Measurements from ENCODE around the gene DCUN1D4. TPM values are rescaled to one million over a fixed set of nuclear protein-coding genes. Genes with fewer than 3 reads are reported as not detected.
A peak's percentile ranks its signal among the peaks of the same experiment; 100 is the strongest.

DCUN1D4 gene
- total RNA-seq (10 to 100 TPM; 69.6 to 87.8 TPM), polyA plus RNA-seq (10 to 100 TPM; 19.7 to 25.1 TPM)
- long read RNA-seq, donor 1, full-length matches to known transcripts, result 13 of 26 reads
- long read RNA-seq, donor 1, partial matches to known transcripts, result 0 of 26 reads
- long read RNA-seq, donor 1, other reads (novel, unspliced or antisense), result 13 of 26 reads
- long read RNA-seq, donor 2, full-length matches to known transcripts, result 18 of 28 reads
- long read RNA-seq, donor 2, partial matches to known transcripts, result 0 of 28 reads
- long read RNA-seq, donor 2, other reads (novel, unspliced or antisense), result 10 of 28 reads

DNA sequence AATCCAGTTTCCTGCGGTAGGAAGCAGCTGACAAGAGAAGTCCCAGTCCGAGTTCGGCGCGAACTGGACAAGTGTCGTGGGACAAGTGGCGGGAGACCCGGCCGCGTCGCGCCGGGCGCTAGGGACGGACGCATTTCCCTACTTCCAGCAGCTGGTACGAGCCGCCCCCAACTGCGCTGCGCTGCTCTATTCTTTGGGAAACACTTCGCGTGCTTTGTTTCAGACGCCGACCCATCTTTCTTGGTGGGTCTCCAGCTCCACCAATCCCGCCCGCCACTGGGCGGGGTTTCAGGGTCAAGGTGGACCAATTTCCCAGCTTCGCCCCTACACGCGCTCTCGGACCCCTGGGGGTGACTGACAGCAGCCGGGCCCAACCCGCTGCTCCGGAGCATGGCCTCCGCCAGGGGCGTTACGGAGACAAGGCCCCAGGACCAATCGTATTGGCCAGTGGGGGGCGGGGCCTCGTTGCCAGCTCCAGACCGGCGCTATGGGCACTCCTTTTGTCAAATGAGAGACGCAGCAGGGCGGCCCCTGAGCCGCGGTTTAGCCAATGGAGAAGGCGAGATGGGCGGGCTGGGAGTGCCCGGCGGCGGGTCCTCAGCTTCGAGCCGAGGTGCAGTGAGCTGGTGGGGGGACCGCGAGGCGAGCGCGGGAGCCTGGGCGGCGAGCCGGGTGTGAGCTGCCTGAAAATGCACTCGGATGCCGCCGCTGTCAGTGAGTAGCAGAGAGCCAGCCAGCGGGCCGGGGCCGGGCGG is at the start of gene DCUN1D4:
TSS of gene DCUN1D4 (plus strand) at position 600 of the 755 bp plus-strand sequence. CDS start at position 690, 90 bp downstream.
- intact Hi-C loops (cut with DNase I), result loop anchor here (5.0 kb wide), 4 partner anchors 40 to 195 kb away; partner anchors contain the start of gene SGCB (in 1 of the 2)
- peak; percentile 97 for ATAC-seq (ENCODE audit: low FRiP score)

DNA sequence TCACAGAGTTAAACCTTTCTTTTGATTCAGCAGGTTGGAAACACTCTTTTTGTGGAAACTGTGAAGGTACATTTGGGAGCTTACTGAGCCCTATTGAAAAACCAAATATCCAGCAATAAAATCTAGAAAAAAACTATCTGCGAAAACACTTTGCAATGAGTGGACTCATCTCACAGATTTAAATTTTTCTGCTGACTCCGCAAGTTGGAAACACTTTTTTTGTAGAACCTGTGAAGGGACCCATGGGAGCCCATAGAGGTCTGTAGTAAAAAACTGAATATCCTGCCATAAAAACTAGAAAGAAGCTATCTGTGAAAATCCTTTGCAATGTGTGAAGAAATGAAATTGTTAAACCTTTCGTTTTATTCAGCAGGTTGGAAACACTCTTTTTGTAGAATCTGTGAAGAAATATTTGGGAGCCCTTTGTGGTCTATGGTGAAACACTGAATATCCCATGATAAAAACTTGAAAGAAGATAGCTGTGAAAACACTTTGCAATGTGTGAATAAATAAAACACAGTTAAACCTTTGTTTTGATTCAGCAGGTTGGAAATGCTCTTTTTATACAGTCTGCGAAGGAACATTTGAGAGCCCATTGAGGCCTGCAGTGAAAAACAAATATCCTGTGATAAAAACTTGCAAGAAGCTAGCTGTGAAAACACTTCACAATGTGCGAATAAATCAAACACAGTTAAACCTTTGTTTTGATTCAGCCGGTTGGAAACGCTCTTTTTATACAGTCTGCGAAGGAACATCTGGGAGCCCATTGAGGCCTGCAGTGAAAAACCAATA is 22.3 kb upstream of the DCUN1D4 start:
- Histone ChIP-seq H3K27ac (ENCODE audit: low read depth in 1 of 2, low read length in 2 of 2) (no peak overlapping the region), H3K27me3 (ENCODE audit: control insufficient read depth in 1 of 2, insufficient read depth in 2 of 2, low read length in 1 of 2) (no peaks in the 10 kb centered on the region), H3K4me3 (ENCODE audit: low read length in 2 of 2) (no peak overlapping the region), H3K9me3 (ENCODE audit: control insufficient read depth, low read length) (peaks cover 2% of the 10 kb centered on the region), H3K4me1 (ENCODE audit: control insufficient read depth in 1 of 2, insufficient read depth in 2 of 2, low read length in 2 of 2) (no peaks in the 10 kb centered on the region), H3K36me3 (ENCODE audit: control insufficient read depth in 1 of 2, insufficient read depth in 2 of 2, low read length in 1 of 2) (peaks cover 0 to 2% of the 10 kb centered on the region in 2 donors)
- 81 to 82% methylated on average over 8 of the region's 8 CpGs for WGBS, 2 donors
- intact Hi-C loops (cut with DNase I), result no loop called here
- DNase-seq (no peak), ATAC-seq (ENCODE audit: low FRiP score) (no peak)

More for the DNA sequence above, at the start of gene DCUN1D4:
- Histone ChIP-seq H3K9me3 (ENCODE audit: control insufficient read depth, low read length) (no peaks in the 10 kb centered on the region), H3K27ac (ENCODE audit: low read depth in 1 of 2, low read length in 2 of 2) (peak within 1 kb of the TSS; percentile 28 to 88), H3K4me1 (ENCODE audit: control insufficient read depth in 1 of 2, insufficient read depth in 2 of 2, low read length in 2 of 2) (no peaks in the 10 kb centered on the region), H3K4me3 (ENCODE audit: low read length in 2 of 2) (peak within 1 kb of the TSS; percentile 87 to 88), H3K27me3 (ENCODE audit: control insufficient read depth in 1 of 2, insufficient read depth in 2 of 2, low read length in 1 of 2) (no peaks in the 10 kb centered on the region), H3K36me3 (ENCODE audit: control insufficient read depth in 1 of 2, insufficient read depth in 2 of 2, low read length in 1 of 2) (no peaks in the 10 kb centered on the region)
- 0 to 1% methylated on average over 60 to 68 of the region's 68 CpGs for WGBS, 2 donors
- DNase-seq, result peak; percentile 100

DNA sequence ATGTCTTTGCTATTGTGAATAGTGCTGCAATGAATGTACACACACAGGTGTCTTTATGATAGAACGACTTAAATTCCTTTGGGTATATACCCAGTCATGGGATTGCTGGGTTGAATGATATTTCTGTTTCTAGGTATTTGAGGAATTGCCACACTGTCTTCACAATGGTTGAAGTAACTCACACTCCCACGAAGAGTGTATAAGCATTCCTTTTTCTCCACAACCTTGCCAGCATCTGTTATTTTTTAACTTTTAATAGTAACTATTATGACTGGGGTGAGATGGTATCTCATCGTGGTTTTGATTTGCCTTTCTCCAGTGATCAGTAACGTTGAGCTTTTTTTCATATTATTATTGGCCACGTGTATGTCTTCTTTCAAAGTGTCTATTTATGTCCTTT is 17.6 kb upstream of the DCUN1D4 start:
- no peak for ATAC-seq (ENCODE audit: low FRiP score)
- no peak overlapping the region for H3K4me3 ChIP-seq (ENCODE audit: low read length in 2 of 2)
- WGBS, 2 donors, result 33% methylated on average over 5 of the region's 5 CpGs

DNA sequence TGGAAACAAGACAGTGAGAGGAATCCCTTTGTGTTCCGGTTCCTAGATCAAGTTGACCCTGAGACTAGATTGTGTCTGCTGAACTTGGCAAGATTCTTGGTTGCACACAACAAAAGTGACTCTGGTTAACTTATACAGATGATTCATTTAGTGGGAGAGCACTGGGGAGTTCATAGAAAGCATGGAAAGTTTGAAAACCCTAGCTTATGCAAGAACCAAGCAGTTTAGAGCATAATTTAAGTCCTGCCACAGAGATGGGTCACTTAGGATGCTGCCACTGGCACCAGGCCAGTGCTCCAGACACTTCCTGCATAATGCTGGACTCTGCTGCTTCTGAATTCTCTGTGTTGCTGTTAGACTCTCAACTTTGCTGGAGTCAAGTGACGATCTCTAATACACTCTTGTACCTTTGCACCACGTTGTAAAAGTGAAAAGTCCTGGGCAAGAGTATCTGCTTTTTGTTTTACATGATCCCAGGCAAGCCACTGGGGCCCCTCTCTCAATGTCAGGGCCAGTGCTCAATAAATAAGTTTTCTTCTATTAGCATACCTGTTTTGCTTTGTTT is 12.7 kb upstream of the DCUN1D4 start:
- no peaks in the 10 kb centered on the region for H3K27me3 ChIP-seq (ENCODE audit: control insufficient read depth in 1 of 2, insufficient read depth in 2 of 2, low read length in 1 of 2)
- no peaks in the 10 kb centered on the region for H3K4me1 ChIP-seq (ENCODE audit: control insufficient read depth in 1 of 2, insufficient read depth in 2 of 2, low read length in 2 of 2)
- intact Hi-C loops (cut with DNase I), result no loop called here
- H3K9me3 ChIP-seq (ENCODE audit: control insufficient read depth, low read length), result no peaks in the 10 kb centered on the region
- WGBS, 2 donors, result 73 to 77% methylated on average over 3 of the region's 3 CpGs
- no peak for ATAC-seq (ENCODE audit: low FRiP score)
- no peaks in the 10 kb centered on the region for H3K36me3 ChIP-seq (ENCODE audit: control insufficient read depth in 1 of 2, insufficient read depth in 2 of 2, low read length in 1 of 2)
- DNase-seq, result no peak
- no peak overlapping the region for H3K4me3 ChIP-seq (ENCODE audit: low read length in 2 of 2)
- no peak overlapping the region for H3K27ac ChIP-seq (ENCODE audit: low read depth in 1 of 2, low read length in 2 of 2)

More for the DNA sequence above, 17.6 kb upstream of the DCUN1D4 start:
- Histone ChIP-seq H3K27me3 (ENCODE audit: control insufficient read depth in 1 of 2, insufficient read depth in 2 of 2, low read length in 1 of 2) (no peaks in the 10 kb centered on the region), H3K36me3 (ENCODE audit: control insufficient read depth in 1 of 2, insufficient read depth in 2 of 2, low read length in 1 of 2) (no peaks in the 10 kb centered on the region), H3K9me3 (ENCODE audit: control insufficient read depth, low read length) (no peaks in the 10 kb centered on the region), H3K4me1 (ENCODE audit: control insufficient read depth in 1 of 2, insufficient read depth in 2 of 2, low read length in 2 of 2) (no peaks in the 10 kb centered on the region), H3K27ac (ENCODE audit: low read depth in 1 of 2, low read length in 2 of 2) (no peak overlapping the region)
- intact Hi-C loops (cut with DNase I), result no loop called here
- DNase-seq, result no peak

DNA sequence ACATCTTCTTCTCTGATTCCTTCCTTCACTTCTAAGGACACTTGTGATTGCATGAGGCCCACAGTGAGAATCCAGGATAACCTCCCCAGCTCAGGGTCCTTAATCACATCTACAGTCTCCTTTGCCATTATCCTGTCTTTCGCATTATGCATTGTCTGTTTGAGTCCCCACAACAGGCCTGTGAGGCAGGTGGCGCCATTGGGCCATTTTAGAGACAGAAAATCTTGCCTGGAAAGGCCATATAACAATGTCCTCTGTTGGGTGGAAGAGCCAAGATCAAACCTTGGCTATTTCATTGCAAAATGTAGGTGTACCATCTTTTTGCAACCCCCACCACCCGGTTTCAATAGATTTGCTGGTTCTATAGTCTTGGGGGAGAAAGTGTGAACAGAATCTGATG is 11.8 kb upstream of the DCUN1D4 start:
- H3K4me3 ChIP-seq (ENCODE audit: low read length in 2 of 2), result no peak overlapping the region
- peak; percentile 76 for ATAC-seq (ENCODE audit: low FRiP score)
- H3K9me3 ChIP-seq (ENCODE audit: control insufficient read depth, low read length), result no peaks in the 10 kb centered on the region
- H3K4me1 ChIP-seq (ENCODE audit: control insufficient read depth in 1 of 2, insufficient read depth in 2 of 2, low read length in 2 of 2), result no peaks in the 10 kb centered on the region
- no peaks in the 10 kb centered on the region for H3K27me3 ChIP-seq (ENCODE audit: control insufficient read depth in 1 of 2, insufficient read depth in 2 of 2, low read length in 1 of 2)
- no peak overlapping the region for H3K27ac ChIP-seq (ENCODE audit: low read depth in 1 of 2, low read length in 2 of 2)
- no peaks in the 10 kb centered on the region for H3K36me3 ChIP-seq (ENCODE audit: control insufficient read depth in 1 of 2, insufficient read depth in 2 of 2, low read length in 1 of 2)
- intact Hi-C loops (cut with DNase I), result no loop called here
- 32 to 39% methylated on average over 3 of the region's 3 CpGs for WGBS, 2 donors
- peak; percentile 70 to 86 for DNase-seq

- DNase-seq (no peak), ATAC-seq (ENCODE audit: low FRiP score) (no peak)
- intact Hi-C loops (cut with DNase I), result no loop called here
- Histone ChIP-seq H3K4me3 (ENCODE audit: low read length in 2 of 2) (no peak overlapping the region), H3K36me3 (ENCODE audit: control insufficient read depth in 1 of 2, insufficient read depth in 2 of 2, low read length in 1 of 2) (no peaks in the 10 kb centered on the region), H3K9me3 (ENCODE audit: control insufficient read depth, low read length) (no peaks in the 10 kb centered on the region), H3K27ac (ENCODE audit: low read depth in 1 of 2, low read length in 2 of 2) (no peak overlapping the region), H3K27me3 (ENCODE audit: control insufficient read depth in 1 of 2, insufficient read depth in 2 of 2, low read length in 1 of 2) (no peaks in the 10 kb centered on the region), H3K4me1 (ENCODE audit: control insufficient read depth in 1 of 2, insufficient read depth in 2 of 2, low read length in 2 of 2) (no peaks in the 10 kb centered on the region)
Observed at GRCh38 chr4:51833236-51833635, 9.7 kb upstream of the DCUN1D4 start.

DNA sequence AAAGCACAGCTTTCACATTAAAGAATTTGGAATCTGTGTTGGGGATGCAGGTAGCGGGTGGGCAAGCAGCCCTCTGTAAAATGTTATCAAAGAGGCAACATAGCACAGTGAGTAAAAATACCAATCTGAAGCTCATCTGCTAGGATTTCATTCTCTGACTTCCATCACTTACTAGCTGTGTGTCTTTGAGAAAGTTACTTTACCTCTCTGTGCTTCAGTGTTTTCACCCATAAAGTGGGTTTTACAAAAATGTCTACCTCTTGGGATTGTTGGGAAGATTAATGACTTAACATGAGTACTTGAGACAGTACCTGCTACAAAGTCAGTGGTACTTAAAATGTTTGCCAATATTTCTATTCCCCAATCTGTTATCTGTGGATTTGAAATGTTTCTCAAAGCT is 7.9 kb upstream of the DCUN1D4 start:
- Histone ChIP-seq H3K27ac (ENCODE audit: low read depth in 1 of 2, low read length in 2 of 2) (no peak overlapping the region), H3K4me1 (ENCODE audit: control insufficient read depth in 1 of 2, insufficient read depth in 2 of 2, low read length in 2 of 2) (no peaks in the 10 kb centered on the region), H3K4me3 (ENCODE audit: low read length in 2 of 2) (no peak overlapping the region), H3K27me3 (ENCODE audit: control insufficient read depth in 1 of 2, insufficient read depth in 2 of 2, low read length in 1 of 2) (no peaks in the 10 kb centered on the region), H3K9me3 (ENCODE audit: control insufficient read depth, low read length) (no peaks in the 10 kb centered on the region), H3K36me3 (ENCODE audit: control insufficient read depth in 1 of 2, insufficient read depth in 2 of 2, low read length in 1 of 2) (no peaks in the 10 kb centered on the region)
- 100% methylated on average over 1 of the region's 1 CpG for WGBS, 2 donors
- no peak for DNase-seq
- no peak for ATAC-seq (ENCODE audit: low FRiP score)
- intact Hi-C loops (cut with DNase I), result no loop called here

DNA sequence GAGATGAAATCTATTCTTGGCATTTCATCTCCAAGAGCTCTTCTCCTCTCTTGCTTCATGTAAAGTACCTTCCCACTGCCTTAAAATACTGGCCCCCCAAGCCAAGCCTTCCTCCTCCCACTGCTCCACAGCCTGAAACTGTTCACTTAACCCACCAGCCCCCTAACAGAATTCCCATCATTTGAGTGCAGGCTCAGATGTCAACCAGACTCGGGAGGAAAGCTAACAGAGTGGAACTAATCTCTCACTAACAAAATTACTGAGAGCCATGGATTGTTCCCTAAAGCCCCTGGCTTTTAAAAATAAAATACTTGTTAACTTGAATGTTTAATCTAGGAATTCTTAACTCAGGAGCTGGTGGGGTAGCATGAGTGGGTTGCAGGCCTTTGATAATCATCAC is 7.1 kb upstream of the DCUN1D4 start:
- no peak overlapping the region for H3K27ac ChIP-seq (ENCODE audit: low read depth in 1 of 2, low read length in 2 of 2)
- no peak for DNase-seq
- ATAC-seq (ENCODE audit: low FRiP score), result no peak
- intact Hi-C loops (cut with DNase I), result no loop called here
- no peaks in the 10 kb centered on the region for H3K4me1 ChIP-seq (ENCODE audit: control insufficient read depth in 1 of 2, insufficient read depth in 2 of 2, low read length in 2 of 2)
- H3K4me3 ChIP-seq (ENCODE audit: low read length in 2 of 2), result no peak overlapping the region
- 54 to 64% methylated on average over 1 of the region's 1 CpG for WGBS, 2 donors
- H3K27me3 ChIP-seq (ENCODE audit: control insufficient read depth in 1 of 2, insufficient read depth in 2 of 2, low read length in 1 of 2), result no peaks in the 10 kb centered on the region
- H3K36me3 ChIP-seq (ENCODE audit: control insufficient read depth in 1 of 2, insufficient read depth in 2 of 2, low read length in 1 of 2), result no peaks in the 10 kb centered on the region
- no peaks in the 10 kb centered on the region for H3K9me3 ChIP-seq (ENCODE audit: control insufficient read depth, low read length)
